Body of pancreas (tissue), 4 donors: Measurements from ENCODE around the gene IFITM1. TPM values are rescaled to one million over a fixed set of nuclear protein-coding genes. Genes with fewer than 3 reads are reported as not detected.
A peak's percentile ranks its signal among the peaks of the same experiment; 100 is the strongest.

ENCODE experiments used
- ATAC-seq: fragments of 150-250 bp; one replicate; pipeline ENCODE4 v1.9.1; 2016
- DNase-seq, 4 donors: peaks; one replicate each; pipeline ENCODE4 v3.0.0-alpha.2; 2019
- H3K27ac ChIP-seq, 4 donors: fragments of 200-600 bp; sonication (generic); 1 replicate in 3 of 4; 2 replicates in 1 of 4; pipeline versions ENCODE4 v1.5.1 to v1.6.1; 2016 to 2019; ENCODE audit warnings: mild to moderate bottlenecking in 1 of 4, mixed read lengths in 1 of 4, moderate library complexity in 1 of 4
- H3K27me3 ChIP-seq, 2 donors: fragments of 200-600 bp; sonication (generic); one replicate each; pipeline ENCODE4 v1.6.0; 2016; ENCODE audit warnings: mild to moderate bottlenecking in 1 of 2
- H3K36me3 ChIP-seq, 2 donors: fragments of 200-600 bp; sonication (generic); replicated peaks in 1 of 2; 2 replicates each; pipeline ENCODE4 v1.5.1; 2016; ENCODE audit warnings: low read depth in 2 of 2; ENCODE audit not compliant: insufficient read depth in 1 of 2
- H3K4me1 ChIP-seq: fragments of 200-600 bp; sonication (generic); one replicate; pipeline ENCODE4 v1.6.0; 2016
- H3K4me3 ChIP-seq, 2 donors: fragments of 200-600 bp; sonication (generic); 1 replicate in 1 of 2; 2 replicates in 1 of 2; pipeline ENCODE4 v1.5.1; 2016 to 2019
- H3K9me3 ChIP-seq, 3 donors: fragments of 200-600 bp; sonication (generic); 1 replicate in 2 of 3; 2 replicates in 1 of 3; pipeline ENCODE4 v1.5.1; 2016
- POLR2A ChIP-seq, 3 donors: fragments of 450-650 bp; IDR thresholded peaks; one replicate each; pipeline ENCODE4 v1.6.1; 2016; ENCODE audit warnings: antibody characterized with exemption in 3 of 3, mild to moderate bottlenecking in 2 of 3
- WGBS, 2 donors: methylation state at CpG; one replicate each; pipeline ENCODE4 v1.1.5; 2017; 5-methylcytosine and 5-hydroxymethylcytosine counted together
- intact Hi-C: fragments of 100-400 bp; cut with DNase I; formaldehyde crosslinking; loops from one replicate; pipeline ENCODE4 v1.15.1; 2023
- total RNA-seq, 2 donors: library from RNA; depleted of rRNA; stranded (reverse); fragments of >200 nt; gene quantifications; one replicate each; pipeline ENCODE4 v1.1.0, GENCODE V29; 2016
- TF ChIP-seq, protein P1 (sequence below), 7 experiments: fragments of 450-650 bp in 4 of 7; fragments of 200-600 bp in 3 of 7; sonication (generic) in 3 of 7; IDR thresholded peaks; one replicate each; pipeline ENCODE4 v1.5.1; 2016 to 2019; ENCODE audit warnings: antibody characterized with exemption in 7 of 7

The IFITM1 gene
- total RNA-seq, 2 donors from 2014 or later: 31.0 to 39.7 TPM

DNA sequence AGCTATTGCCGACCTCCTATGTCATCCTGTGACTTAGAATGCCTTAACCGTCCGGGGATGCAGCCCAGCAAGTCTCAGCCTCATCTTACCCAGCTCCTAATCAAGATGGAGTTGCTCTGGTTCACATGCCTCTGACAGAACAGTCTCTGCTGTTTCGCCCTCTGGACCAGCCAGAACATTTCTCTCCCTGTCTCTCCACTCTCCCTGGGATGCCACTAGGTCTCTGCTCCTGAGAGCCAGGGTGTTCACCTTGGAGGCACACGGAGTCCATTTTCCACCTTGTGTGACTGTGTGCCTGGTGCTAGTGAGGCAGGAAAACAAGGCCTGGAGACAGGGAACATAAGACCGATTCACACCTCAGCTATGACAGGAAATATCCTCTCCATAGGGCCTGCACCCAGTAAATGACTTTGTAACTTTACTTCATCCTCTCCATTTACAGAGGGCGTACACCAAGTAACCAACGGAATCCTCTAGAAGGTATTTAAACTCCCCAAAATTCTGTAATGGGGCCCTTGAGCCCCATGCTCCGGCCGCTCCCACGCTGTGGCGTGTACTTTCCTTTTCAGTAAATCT lies 38.7 kb downstream of the IFITM1 start:
- Histone ChIP-seq H3K4me3 (no peak overlapping the region), H3K36me3 (no peaks in the 10 kb centered on the region), H3K4me1 (peaks cover 31% of the 10 kb centered on the region), H3K9me3 (no peaks in the 10 kb centered on the region), H3K27me3 (no peaks in the 10 kb centered on the region), H3K27ac (peak overlapping the region in 3 of 4 donors; percentile 91 to 97 (median 95))
- DNase-seq (no peak), ATAC-seq (no peak)
- 92% methylated on average over 12 of the region's 12 CpGs for whole genome bisulfite sequencing, 2 donors
- intact Hi-C loops: no loop called here
- TF ChIP-seq, protein P1, sequence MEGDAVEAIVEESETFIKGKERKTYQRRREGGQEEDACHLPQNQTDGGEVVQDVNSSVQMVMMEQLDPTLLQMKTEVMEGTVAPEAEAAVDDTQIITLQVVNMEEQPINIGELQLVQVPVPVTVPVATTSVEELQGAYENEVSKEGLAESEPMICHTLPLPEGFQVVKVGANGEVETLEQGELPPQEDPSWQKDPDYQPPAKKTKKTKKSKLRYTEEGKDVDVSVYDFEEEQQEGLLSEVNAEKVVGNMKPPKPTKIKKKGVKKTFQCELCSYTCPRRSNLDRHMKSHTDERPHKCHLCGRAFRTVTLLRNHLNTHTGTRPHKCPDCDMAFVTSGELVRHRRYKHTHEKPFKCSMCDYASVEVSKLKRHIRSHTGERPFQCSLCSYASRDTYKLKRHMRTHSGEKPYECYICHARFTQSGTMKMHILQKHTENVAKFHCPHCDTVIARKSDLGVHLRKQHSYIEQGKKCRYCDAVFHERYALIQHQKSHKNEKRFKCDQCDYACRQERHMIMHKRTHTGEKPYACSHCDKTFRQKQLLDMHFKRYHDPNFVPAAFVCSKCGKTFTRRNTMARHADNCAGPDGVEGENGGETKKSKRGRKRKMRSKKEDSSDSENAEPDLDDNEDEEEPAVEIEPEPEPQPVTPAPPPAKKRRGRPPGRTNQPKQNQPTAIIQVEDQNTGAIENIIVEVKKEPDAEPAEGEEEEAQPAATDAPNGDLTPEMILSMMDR (IDR thresholded peaks at IDR 0.05): no peak
- no peak for TF ChIP-seq POLR2A (IDR thresholded peaks at IDR 0.05)

DNA sequence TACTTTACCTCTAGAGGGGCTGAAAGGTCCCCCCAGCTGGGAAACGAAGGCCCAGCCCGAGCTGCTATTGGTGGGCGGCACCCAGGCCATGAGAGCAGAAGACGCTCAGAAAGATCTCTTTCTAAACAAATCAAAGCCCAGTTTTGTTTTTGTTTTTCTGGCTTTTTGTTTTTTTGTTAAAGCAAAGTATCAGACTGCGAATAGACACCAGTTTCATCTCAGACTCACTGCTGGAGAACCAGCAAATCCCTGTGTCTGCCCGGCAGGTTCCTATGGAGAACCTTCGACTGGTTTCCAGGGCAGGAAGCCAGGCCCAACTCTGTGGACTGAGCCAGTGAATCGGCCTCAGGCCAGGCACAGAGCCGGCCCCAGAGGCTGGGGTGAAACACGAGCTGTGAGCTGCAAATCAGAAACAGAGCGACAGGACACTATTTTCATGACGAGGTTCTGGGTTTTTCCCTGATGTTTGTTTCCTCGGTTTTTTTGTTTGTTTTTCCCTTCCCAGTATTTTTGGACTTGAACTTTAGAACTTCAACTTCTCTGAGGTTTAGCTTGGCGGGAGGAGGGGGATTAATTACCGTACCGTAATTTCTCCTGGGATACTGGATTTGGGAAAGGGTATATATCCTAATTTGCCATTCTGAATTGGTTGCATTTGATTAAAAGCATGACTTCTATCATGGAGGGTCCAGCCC lies 39.5 kb downstream of the IFITM1 start:
- WGBS, 2 donors: 21 to 23% methylated on average over 16 of the region's 16 CpGs
- H3K4me1 ChIP-seq: peaks cover 31% of the 10 kb centered on the region

GRCh38 chr11:355581-356458 lies 42.0 kb downstream of the IFITM1 start:
- Histone ChIP-seq H3K4me3 (peak overlapping the region in 1 of 2 donors; percentile 33), H3K36me3 (no peaks in the 10 kb centered on the region), H3K4me1 (peaks cover 31% of the 10 kb centered on the region), H3K27me3 (no peaks in the 10 kb centered on the region), H3K9me3 (peaks cover 0 to 6% (median 0%) of the 10 kb centered on the region in 3 donors), H3K27ac (peak overlapping the region; percentile 91 to 97 (median 94))
- TF ChIP-seq, protein P1 (IDR thresholded peaks at IDR 0.05): peak in 1 of 7 experiments; percentile 4
- TF ChIP-seq POLR2A (IDR thresholded peaks at IDR 0.05): peak; percentile 39 to 71 (median 69)
- intact Hi-C loops: no loop called here
- DNase-seq (peak; percentile 90 to 95 (median 93)), ATAC-seq (peak; percentile 89)
- 15 to 74% methylated on average over 5 to 52 of the region's 76 CpGs for whole genome bisulfite sequencing, 2 donors

More for the DNA sequence above, 39.5 kb downstream of the IFITM1 start:
- Histone ChIP-seq H3K27ac (peak overlapping the region; percentile 78 to 97 (median 93)), H3K36me3 (no peaks in the 10 kb centered on the region), H3K27me3 (no peaks in the 10 kb centered on the region), H3K9me3 (no peaks in the 10 kb centered on the region), H3K4me3 (no peak overlapping the region)
- ATAC-seq (peak; percentile 70), DNase-seq (peak; percentile 83 to 96 (median 90))
- intact Hi-C loops: no loop called here
- TF ChIP-seq, protein P1 (IDR thresholded peaks at IDR 0.05): peak in 2 of 7 experiments; percentile 1 to 25
- TF ChIP-seq POLR2A (IDR thresholded peaks at IDR 0.05): peak in 2 of 3 donors; percentile 34 to 59

DNA sequence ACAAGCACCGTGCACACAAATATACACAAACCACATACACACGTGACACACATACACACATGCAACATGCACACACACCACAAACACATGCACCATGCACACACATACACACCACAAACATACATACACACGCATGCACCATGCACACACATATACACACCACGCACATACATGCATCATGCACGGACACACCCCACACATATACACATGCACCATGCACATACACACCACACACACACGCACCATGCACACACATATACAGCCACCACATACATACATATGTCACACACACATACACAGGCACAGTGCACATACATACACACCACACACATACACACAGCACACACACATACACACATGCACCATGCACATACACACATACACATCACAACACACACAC lies 42.8 kb downstream of the IFITM1 start:
- Histone ChIP-seq H3K4me1 (peaks cover 31% of the 10 kb centered on the region), H3K9me3 (peaks cover 0 to 10% (median 0%) of the 10 kb centered on the region in 3 donors), H3K27ac (no peak overlapping the region), H3K27me3 (no peaks in the 10 kb centered on the region), H3K4me3 (no peak overlapping the region), H3K36me3 (no peaks in the 10 kb centered on the region)
- ATAC-seq (no peak), DNase-seq (no peak)
- TF ChIP-seq POLR2A (IDR thresholded peaks at IDR 0.05): no peak
- TF ChIP-seq, protein P1 (IDR thresholded peaks at IDR 0.05): no peak
- WGBS, 2 donors: 53 to 64% methylated on average over 6 of the region's 6 CpGs
- intact Hi-C loops: no loop called here
